ENCODE measurements around the gene KIRREL3.

Gene KIRREL3

DNA sequence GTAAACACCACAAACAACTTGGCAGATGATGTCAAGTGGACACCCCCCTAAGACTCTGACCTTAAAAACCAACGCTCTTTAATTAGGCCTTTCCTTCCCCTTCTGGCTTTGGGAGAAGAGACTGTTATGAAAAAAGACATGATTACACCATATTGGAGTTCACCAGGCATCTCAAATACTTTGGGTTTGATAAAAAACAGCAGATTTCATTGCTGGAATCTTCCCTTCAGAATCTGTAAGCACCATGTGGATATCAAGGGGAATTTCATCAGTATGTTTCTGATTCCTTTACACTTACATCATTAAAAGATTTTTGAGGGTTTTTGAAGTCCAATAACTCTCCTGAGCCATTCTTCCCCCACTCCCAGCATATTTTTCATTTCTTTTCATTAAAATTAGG lies 85.6 kb downstream of the KIRREL3 start:
- no peak for DNase-seq (ENCODE audit: low read depth)

GRCh38 chr11:126914166-126914565 lies 86.4 kb downstream of the KIRREL3 start:
- DNase-seq (ENCODE audit: low read depth), result no peak

DNA sequence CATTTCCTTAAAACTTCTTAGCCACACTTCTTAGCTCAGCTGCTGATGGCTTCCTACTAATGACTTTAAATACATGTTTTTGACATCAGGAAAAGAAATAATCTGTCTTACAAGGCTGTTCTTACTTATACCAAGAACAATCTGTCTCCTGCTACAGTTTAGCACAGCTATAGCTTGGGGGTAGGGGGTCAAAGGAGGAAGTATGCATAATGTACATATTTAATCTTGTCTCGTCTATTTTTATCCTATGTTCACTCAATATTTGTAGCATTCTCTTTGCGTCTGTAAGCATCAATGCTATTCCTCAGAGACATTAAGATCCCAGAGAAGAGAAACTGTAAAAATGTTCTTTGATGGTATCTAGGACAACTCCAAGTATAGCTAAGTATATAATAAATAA lies 96.0 kb downstream of the KIRREL3 start:
- DNase-seq (ENCODE audit: low read depth), result no peak

DNA sequence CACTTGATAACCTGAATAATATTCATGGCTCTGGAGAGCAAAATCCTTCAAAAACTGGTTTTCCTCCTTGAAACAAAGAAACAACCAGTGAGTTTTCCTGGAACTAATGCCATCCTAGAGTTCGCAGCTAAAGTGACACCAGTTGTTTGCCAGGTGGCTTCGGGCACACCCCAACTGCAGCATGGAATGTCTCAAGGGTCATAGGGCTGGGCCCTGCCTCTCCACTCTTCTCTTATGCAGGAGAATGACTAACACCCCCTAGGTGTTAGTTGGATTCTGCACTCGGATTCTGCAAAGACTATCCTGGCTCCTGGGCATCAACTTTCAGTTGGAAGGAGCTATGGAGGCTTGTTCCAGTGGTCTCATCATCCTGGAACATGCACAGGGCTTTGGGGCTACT lies 98.8 kb downstream of the KIRREL3 start:
- DNase-seq (ENCODE audit: low read depth), result no peak

DNA sequence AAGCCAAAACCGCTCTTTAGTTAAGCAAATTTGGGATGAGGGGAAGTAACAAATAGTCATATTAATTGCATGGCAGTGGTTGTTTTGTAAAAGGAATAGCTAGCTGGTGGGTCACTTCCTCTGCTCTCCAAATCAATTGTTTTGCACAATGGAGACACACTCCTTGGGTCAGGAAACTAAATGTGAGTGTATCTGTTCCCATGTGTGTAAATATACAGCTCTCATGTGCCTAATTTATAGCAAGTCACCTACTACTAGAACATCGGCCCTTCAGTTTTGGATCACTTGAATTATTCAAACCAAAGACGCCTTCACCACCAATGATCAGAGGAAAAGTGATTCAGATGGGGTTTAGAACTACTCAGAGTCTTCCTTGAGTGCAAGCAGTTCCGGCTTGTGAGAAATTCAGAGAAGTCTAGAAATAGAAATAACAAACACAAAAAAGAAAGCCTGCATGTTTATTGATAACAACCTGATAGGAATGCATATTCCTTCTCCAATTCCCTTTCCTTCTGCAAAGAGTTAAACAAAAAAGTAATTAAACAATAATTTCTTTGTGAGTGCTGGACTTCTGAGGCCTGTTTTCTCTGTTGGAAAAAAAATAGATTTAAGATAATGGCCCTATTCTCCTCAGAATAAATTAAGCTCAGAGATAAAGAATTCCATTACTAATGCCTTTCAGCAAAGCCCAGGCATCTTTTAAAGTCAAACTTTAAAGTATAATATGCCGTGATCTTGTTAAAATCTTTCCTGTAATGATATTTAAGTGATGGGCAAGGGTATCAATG lies 100.4 kb downstream of the KIRREL3 start:
- no peak for DNase-seq (ENCODE audit: low read depth)

DNA sequence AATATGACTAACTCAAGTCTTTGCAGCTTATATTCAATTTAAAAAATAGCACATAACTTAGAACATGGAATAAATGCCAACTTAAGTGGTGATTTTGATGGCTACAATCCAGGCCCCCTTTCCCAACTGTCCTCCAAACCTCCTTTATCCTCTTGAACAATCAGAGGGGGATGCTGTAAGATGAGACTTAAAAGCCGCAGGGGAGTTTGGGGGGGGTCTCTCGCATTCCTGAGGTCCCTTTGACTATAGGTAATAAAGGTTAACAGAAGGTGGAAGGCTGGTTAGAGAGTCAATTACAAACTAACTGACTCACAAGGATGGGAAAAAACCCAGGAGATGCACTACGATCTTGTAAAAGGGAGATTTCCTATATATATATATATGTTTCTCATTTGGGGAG lies 101.8 kb downstream of the KIRREL3 start:
- no peak for DNase-seq (ENCODE audit: low read depth)

- DNase-seq (ENCODE audit: low read depth), result no peak
Observed at GRCh38 chr11:126897430-126897829, 103.1 kb downstream of the KIRREL3 start.

- no peak for DNase-seq (ENCODE audit: low read depth)
Observed at GRCh38 chr11:126896025-126896424, 104.5 kb downstream of the KIRREL3 start.

- no peak for DNase-seq (ENCODE audit: low read depth)
Observed at GRCh38 chr11:126893796-126894195, 106.8 kb downstream of the KIRREL3 start.

DNA sequence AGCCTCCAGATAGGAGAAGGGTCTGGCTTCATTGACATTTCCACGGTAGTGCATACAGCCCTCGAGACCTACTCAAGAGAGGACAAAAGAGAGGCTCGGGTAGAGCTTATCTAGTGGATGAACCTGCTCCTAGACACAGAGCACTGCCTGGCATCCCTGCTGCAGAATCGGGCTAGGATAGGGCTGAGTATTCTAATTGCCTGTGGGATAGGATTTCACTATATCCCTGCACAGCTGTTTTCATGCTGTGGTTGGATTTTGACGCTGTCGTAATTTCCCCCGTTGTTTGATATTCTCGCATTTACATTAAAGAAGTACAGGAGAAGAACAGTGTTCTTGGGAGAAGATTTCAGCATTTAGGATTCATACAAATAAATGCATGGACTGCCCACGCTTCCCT lies 107.8 kb downstream of the KIRREL3 start:
- DNase-seq (ENCODE audit: low read depth), result no peak

DNA sequence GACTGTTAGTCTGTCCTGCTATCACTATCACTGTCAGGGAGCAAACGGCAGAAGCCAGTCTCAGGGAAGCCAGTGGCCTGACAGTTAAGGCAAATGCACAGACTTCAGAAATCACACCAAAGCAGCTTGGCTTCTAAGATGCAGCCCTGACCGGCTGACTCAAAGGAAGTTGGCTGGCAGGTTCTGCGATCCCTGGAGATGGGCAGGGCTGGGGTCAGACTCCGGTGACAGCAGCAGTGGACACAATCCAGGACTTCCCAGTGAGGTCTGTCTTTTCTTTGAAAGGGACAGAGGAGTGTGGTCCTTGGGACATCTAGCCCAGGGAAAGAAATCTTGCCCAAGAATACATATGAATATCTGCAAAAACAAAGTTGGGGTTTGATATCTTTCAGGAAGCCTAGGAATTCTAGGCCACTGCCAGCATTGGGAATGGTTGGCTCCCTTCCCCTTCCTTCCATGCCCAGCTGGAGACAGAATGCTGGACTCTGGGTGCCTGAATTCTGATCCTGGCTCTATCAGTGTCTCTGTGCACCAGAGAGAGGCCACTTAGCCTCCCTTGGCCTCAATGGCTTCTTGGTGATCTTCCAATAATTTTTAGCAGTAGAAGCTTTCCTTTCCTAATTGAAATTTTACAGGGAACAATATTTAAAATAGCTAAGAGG lies 108.9 kb downstream of the KIRREL3 start:
- DNase-seq (ENCODE audit: low read depth), result no peak

DNA sequence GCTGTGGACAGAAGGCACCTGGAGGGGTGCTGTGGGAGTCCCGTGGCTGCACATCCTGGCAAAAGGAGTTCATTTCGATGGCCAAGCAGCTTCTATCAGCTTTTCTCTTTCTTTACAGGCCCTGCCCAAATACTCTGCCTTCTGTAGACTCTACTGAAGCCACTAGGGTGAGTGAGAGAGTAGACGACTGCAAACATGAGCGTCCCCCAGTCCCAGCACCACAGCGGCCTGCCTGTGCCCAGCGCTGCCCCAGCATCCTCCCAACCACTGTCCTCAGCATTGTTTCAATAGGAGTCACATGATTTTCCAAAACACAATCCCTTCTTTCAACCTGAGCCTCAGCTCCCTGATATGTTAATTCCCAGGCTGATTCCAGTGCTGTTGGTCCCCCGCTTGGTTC lies 110.0 kb downstream of the KIRREL3 start:
- no peak for DNase-seq (ENCODE audit: low read depth)

DNA sequence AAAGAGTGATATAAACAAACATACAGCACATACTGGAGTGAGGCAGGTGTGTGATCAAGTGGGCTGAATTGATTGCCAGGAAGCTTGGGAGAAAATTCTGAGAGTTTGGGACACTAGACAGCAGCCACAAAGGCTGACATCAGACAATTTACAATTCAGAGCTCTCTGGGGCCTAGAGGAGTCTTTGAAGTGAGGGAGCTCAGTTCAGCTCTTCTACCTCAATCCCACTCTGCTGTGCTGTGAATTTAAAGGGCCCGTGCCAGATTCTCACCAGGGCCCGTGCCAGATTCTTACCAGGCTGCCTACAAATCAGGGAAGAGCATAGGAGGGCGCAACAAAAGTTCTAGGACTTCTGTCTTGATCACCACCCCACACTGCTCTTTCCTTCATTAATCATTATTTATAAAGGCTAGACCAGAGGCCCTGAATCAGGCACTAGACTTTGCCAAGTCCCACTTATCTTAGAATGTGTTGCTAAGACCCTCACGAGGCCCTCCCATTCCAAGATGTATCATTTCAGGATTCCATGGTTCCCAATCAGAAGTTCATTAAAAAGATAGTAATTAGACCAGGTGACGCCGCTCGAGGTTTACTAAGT lies 112.4 kb downstream of the KIRREL3 start:
- DNase-seq (ENCODE audit: low read depth), result no peak

DNA sequence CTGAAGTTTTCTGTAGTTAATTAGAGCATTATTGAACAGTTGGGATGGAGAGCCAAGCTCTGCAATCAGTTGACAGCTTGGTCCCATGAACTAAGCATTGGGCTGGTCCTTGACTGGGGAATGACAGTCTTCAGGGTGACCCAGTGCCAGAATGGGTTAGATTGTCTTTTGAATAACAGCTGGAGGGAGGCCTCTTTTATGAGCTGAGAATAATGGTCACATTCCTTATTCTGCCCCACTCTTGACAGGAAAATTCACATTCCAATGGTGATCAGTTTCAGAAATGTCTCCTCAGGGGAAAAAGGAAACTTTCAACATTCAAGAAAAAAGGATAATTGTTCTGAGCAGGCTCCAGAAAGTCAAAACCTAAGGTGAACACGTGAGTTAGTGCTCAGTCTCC lies 113.9 kb downstream of the KIRREL3 start:
- no peak for DNase-seq (ENCODE audit: low read depth)

DNA sequence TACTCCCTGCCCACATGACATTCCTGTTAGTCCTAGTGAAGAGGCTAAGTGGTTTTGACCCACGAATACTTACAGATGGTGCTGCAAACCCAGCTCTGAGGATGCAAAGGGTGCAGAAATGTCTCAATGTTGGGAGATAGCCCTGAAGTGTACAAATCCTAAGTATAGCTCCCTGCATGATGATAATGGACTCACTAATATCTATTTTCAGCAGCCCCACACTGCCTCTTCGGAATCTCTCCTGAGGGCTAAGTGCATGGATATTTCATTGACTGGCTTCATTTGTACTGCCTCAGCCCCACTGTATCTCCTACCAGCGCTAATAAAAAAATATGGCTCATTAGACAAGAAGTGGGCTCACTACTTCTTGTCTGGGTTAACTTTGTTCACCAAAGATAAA lies 114.5 kb downstream of the KIRREL3 start:
- no peak for DNase-seq (ENCODE audit: low read depth)

- no peak for DNase-seq (ENCODE audit: low read depth)
Observed at GRCh38 chr11:126884594-126884993, 116.0 kb downstream of the KIRREL3 start.

- no peak for DNase-seq (ENCODE audit: low read depth)
Observed at GRCh38 chr11:126884192-126884591, 116.4 kb downstream of the KIRREL3 start.

DNA sequence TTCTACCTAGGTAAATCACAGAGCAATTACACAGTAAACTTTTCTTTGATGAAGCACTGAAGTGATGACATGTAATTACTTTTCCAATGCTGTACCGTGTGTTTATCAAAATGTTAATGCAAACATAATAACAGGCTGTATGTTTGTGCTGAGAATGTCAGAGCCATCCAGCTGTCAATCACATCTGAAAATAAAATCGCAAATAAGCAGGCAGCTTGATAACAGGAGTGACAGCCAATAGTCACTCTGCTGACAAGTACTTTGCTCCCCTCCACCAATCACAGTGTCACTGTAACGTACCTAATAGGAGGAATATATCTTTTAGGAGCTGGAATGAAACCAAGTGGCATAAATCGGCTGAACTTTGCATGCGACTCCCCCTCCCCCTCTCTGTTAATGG lies 119.7 kb downstream of the KIRREL3 start:
- DNase-seq (ENCODE audit: low read depth), result no peak

- no peak for DNase-seq (ENCODE audit: low read depth)
Observed at GRCh38 chr11:126879516-126879915, 121.1 kb downstream of the KIRREL3 start.

DNA sequence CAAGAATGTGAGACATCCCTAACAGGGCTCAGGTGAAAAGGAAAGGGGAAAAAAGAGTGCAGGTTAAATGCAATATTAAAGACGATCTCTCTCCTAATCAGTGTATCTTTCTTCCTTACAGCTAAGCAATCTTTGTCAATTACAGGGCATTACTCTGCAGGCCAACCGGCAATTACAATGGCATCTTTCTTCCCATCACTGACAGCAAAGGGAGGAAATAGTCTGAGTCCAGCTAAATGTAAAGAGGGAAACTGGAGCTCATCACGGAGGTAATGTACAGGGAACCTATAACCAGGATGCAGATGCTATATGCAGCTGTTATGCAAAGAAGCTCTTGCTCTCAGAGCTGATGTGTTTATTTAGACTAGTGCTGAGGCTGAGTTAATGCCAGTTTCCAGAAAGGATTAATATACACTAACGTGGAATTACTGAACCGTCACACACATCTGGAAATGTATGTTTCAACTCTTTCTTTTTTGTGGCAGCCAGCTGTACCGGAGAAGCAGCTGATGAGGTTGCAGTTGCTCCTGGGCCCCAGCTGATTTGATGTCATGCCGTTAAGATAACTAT lies 121.6 kb downstream of the KIRREL3 start:
- no peak for DNase-seq (ENCODE audit: low read depth)

DNA sequence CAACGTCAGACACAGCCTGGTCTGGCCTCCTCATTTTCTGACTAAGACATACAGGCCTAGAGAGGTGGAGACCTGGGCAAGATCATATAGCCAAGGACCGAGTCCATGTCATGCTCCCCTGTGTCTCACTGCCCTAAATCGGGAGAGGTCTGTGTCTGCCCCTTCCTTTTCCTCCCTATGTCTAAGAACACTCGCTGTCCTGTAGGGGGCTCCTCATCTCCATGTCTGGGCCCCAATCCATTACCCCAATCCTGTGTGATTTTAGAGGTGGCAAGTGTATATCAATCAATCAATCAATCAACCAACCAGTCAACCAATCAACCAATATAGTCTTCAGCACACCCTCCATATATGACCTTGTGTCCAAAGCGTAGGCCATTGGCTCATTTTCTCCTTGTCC lies 125.7 kb downstream of the KIRREL3 start:
- DNase-seq (ENCODE audit: low read depth), result no peak

DNA sequence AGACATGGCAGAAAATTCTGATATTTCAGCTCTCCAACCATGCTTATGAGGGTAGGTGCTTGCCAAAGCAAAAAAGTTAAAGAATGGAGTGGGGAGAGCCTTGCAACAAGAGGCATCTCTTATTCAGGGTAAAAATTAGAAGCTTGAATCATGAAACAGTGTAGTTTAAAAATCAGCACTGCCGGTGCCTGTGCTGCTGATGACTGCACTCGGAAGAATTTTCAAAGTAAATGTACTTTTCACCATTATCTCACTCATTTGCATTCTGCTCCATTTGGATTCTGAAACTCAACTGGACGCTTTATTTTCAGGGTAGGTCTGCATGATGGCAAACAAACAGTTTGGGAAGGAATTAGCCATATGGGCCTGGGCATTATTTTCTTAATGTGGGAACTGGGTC lies 126.3 kb downstream of the KIRREL3 start:
- no peak for DNase-seq (ENCODE audit: low read depth)

- no peak for DNase-seq (ENCODE audit: low read depth)
Observed at GRCh38 chr11:126871792-126872191, 128.8 kb downstream of the KIRREL3 start.

Measured in activated T-cell treated with anti-CD3 and anti-CD28 coated beads for 24 hours (primary cell).